Type B pancreatic cell (in vitro differentiated cells): ENCODE measurements around the gene AZIN2. TPM values are rescaled to one million over a fixed set of nuclear protein-coding genes. Genes with fewer than 3 reads are reported as not detected.
"Not testable (repeated sequence)": the region's sequence is repeated elsewhere in the genome, so short reads cannot be mapped to it uniquely, and the experiment has no call there.

ENCODE experiments used
- DNase-seq: peaks from one replicate; pipeline ENCODE4 v3.0.0; 2021; ENCODE audit warnings: mixed read lengths; ENCODE audit not compliant: unreplicated experiment; ENCODE audit errors: extremely low spot score
- H3K27ac Mint-ChIP-seq: 2 replicates; pipeline ENCODE4 v1.8.0; 2021; ENCODE audit warnings: mild to moderate bottlenecking, mixed read lengths
- H3K27me3 Mint-ChIP-seq: 2 replicates; pipeline ENCODE4 v1.8.0; 2021; ENCODE audit warnings: mixed read lengths
- H3K36me3 Mint-ChIP-seq: 2 replicates; pipeline ENCODE4 v1.8.0; 2021; ENCODE audit warnings: mixed read lengths
- H3K4me1 Mint-ChIP-seq: one replicate; pipeline ENCODE4 v1.8.0; 2021; ENCODE audit warnings: mixed read lengths; ENCODE audit not compliant: unreplicated experiment
- H3K4me3 Mint-ChIP-seq: 2 replicates; pipeline ENCODE4 v1.8.0; 2021; ENCODE audit warnings: mild to moderate bottlenecking, mixed read lengths
- H3K9me3 Mint-ChIP-seq: 2 replicates; pipeline ENCODE4 v1.8.0; 2021; ENCODE audit warnings: mixed read lengths
- total RNA-seq: library from RNA; stranded (reverse); gene quantifications from 2 replicates; pipeline ENCODE4 v1.2.1, GENCODE V29; 2021; ENCODE audit warnings: low replicate concordance
- TF ChIP-seq, protein P1 (sequence below): fragments of 200-600 bp; sonication (generic); conservative IDR thresholded peaks from 2 replicates; pipeline ENCODE4 v1.5.0; 2021; ENCODE audit warnings: antibody characterized with exemption, mild to moderate bottlenecking

The AZIN2 gene
- total RNA-seq, 1 donor from 2014 or later: 8.9 TPM

DNA sequence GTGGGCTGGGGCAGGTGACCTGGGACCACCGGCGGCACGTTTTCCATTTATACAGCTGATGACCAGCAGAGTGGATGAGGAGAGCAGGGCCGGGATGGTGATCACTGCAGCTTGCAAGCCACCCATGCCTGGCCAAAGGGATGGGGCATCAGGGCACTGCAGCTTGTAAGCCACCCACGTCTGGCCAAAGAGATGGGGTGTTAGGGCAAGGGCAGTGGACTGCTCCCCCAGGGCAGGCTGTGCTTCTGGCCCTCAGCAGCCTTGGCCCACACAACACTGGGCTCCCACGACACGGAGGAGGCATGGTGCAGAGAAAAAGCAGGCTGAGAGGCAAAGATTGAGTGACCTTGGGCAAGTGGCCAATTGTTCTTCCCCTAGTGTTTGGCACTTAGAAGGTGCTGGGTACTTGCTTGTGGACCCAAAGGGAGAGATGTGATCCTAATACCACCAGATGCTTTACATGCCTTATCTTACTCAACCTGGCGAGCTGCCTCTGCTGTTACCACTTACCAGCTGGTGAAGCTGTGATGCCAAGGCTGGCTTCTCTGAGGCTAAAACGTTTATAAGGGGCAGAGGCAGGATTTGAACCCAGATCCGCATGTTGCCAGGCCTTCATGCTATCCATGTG lies 52.6 kb downstream of the AZIN2 start:
- Mint-ChIP-seq H3K4me1 (peaks cover 10% of the 10 kb centered on the region), H3K9me3 (no peaks in the 10 kb centered on the region), H3K27ac (no peak overlapping the region), H3K4me3 (no peak overlapping the region), H3K27me3 (no peaks in the 10 kb centered on the region), H3K36me3 (no peaks in the 10 kb centered on the region)
- TF ChIP-seq, protein P1, sequence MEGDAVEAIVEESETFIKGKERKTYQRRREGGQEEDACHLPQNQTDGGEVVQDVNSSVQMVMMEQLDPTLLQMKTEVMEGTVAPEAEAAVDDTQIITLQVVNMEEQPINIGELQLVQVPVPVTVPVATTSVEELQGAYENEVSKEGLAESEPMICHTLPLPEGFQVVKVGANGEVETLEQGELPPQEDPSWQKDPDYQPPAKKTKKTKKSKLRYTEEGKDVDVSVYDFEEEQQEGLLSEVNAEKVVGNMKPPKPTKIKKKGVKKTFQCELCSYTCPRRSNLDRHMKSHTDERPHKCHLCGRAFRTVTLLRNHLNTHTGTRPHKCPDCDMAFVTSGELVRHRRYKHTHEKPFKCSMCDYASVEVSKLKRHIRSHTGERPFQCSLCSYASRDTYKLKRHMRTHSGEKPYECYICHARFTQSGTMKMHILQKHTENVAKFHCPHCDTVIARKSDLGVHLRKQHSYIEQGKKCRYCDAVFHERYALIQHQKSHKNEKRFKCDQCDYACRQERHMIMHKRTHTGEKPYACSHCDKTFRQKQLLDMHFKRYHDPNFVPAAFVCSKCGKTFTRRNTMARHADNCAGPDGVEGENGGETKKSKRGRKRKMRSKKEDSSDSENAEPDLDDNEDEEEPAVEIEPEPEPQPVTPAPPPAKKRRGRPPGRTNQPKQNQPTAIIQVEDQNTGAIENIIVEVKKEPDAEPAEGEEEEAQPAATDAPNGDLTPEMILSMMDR: no peak
- DNase-seq: no peak

DNA sequence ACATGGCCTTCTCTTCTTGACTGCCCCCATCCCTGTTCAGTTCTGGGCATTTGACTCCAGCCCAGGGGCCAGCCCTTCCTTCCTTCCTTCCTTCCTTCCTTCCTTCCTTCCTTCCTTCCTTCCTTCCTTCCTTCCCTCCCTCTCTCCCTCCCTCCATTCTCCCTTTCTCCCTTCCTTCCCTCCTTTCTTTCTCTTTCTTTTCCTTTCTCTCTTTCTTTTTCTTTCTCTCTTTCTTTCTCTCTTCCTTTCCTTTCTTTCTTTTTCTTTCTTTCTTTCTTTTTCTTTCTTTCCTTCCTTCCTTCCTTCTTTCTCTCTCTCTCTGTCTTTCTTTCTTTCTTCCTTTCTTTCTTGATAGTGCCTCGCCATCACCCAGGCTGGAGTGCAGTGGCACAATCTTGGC lies 55.1 kb downstream of the AZIN2 start:
- H3K4me1 Mint-ChIP-seq: peaks cover 19% of the 10 kb centered on the region
- H3K36me3 Mint-ChIP-seq, H3K9me3 Mint-ChIP-seq, H3K4me3 Mint-ChIP-seq, H3K27ac Mint-ChIP-seq, H3K27me3 Mint-ChIP-seq, DNase-seq: not testable (repeated sequence)

DNA sequence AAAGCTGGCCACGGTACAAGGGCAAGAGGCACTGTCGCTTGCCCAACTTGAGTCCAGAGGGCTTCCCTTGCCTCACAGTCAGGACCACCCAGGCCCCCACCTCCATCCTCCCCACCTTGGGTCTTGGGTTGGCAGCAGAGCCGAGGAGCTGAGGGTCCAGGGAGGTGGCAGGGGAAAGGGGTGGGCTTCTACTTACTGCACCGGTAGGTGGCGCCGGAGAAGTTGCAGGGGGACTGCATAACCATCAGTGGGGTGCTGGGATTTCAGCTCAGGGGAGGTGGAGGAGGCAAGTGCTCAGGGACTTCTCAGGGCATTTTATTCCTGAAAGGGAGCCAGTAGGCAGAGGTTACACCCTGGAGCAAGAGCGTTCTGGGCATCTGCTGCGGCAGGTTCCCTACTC lies 56.8 kb downstream of the AZIN2 start:
- no peaks in the 10 kb centered on the region for H3K36me3 Mint-ChIP-seq
- peaks cover 20% of the 10 kb centered on the region for H3K4me1 Mint-ChIP-seq
- H3K27ac Mint-ChIP-seq: no peak overlapping the region
- H3K4me3 Mint-ChIP-seq: no peak overlapping the region
- H3K9me3 Mint-ChIP-seq: no peaks in the 10 kb centered on the region
- TF ChIP-seq, protein P1: peak; percentile 75
- H3K27me3 Mint-ChIP-seq: no peaks in the 10 kb centered on the region
- DNase-seq: no peak

DNA sequence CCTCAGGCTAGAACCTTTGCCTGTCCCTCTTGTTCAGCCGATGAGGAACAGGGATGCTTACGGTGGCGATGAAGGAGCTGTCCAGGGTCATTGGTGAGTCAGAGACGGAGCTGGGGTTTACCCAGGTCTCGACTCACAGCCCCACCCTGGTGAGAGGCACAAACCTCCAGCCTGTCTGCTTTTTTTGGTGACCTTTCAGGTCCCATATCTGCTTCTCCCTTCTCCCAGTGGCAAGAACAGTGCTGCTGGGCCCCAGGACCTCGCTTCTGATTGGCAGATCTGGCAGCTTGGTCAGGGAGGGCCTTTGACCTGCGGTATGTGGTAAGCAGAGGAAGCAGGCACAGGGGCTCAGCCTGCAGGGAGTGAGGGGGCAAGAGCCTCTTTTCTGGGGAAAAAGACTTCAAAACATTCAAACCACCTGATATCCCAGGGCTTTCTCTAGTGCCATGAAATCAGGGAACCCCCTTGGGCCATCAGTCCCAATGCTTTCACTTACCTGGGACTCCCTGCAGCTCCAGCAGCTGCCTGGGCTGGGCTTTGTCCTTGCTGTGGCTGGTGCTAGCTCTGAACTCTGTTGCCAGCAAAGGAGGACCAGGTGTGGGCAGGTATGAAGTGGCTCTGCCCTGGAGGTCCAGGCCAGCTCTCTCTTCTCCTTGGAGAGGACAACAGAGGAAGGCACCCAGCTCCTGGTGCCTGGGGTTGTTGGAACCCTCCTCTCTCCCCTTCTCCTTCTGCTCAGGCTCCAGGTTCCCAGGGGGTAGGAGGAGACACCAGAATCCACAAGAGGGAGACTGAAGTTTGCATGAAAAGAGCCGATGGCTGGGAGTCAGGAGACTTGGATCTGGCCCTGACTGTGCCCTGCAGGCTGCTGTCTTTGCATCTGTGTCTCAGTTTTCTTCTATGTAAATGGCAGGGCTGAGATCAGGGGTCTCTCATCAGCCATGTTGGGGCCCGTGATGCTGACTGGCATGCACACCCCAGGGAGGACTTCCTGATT lies 59.5 kb downstream of the AZIN2 start:
- no peak for DNase-seq
- TF ChIP-seq, protein P1: no peak
- Mint-ChIP-seq H3K4me1 (peaks cover 26% of the 10 kb centered on the region), H3K36me3 (no peaks in the 10 kb centered on the region), H3K27me3 (no peaks in the 10 kb centered on the region), H3K4me3 (no peak overlapping the region), H3K9me3 (no peaks in the 10 kb centered on the region), H3K27ac (no peak overlapping the region)

DNA sequence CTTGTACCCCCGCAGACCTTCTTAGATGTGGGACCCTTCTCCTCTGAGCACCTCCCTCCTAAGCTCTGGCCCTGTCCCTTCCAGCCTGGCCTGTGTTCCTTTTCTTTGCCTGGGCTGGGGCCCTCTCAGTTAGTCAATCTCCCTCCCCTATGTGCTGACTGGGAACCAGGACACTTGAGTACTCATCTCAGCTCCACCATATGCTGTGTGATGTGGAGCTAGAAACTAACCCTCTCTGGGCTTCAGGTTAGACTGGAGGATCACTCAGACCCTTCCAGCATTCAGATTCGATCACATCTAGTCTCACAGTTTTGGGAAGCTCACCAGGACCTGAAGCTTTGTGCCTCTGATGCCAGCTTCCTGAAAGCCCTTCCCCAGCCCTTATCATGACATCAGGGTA lies 60.3 kb downstream of the AZIN2 start:
- no peaks in the 10 kb centered on the region for H3K9me3 Mint-ChIP-seq
- H3K27ac Mint-ChIP-seq: no peak overlapping the region

More for the DNA sequence above, 60.3 kb downstream of the AZIN2 start:
- TF ChIP-seq, protein P1: no peak
- DNase-seq: no peak
- Mint-ChIP-seq H3K27me3 (no peaks in the 10 kb centered on the region), H3K36me3 (no peaks in the 10 kb centered on the region), H3K4me3 (no peak overlapping the region), H3K4me1 (peaks cover 25% of the 10 kb centered on the region)
